ENCODE data around the gene ANAPC2. TPM values are rescaled to one million over a fixed set of nuclear protein-coding genes. Genes with fewer than 3 reads are reported as not detected.

The ANAPC2 gene
- polyA plus RNA-seq, 3 donors, result 1.9 to 76.8 (median 2.0) TPM

- H3K4me1 Mint-ChIP-seq, result no peaks in the 10 kb centered on the region
- peaks cover 1 to 12% (median 11%) of the 10 kb centered on the region in 3 donors for H3K27me3 Mint-ChIP-seq (ENCODE audit: low read depth in 3 of 3)
- H3K9me3 Mint-ChIP-seq, result no peaks in the 10 kb centered on the region
- no peak for TF ChIP-seq CTCF (IDR thresholded peaks at IDR 0.05)
- Histone ChIP-seq H3K27me3 (ENCODE audit: control insufficient read depth in 2 of 2, insufficient read depth in 2 of 2, low read length in 2 of 2) (peaks cover 0 to 8% of the 10 kb centered on the region in 2 donors), H3K79me2 (ENCODE audit: insufficient read depth, low read length) (no peaks in the 10 kb centered on the region), H2AFZ (ENCODE audit: insufficient read depth, low read depth, low read length, poor library complexity, severe bottlenecking) (no peak overlapping the region), H3K27ac (ENCODE audit: low read depth in 1 of 2, low read length in 2 of 2) (no peak overlapping the region), H3K4me1 (ENCODE audit: control insufficient read depth in 1 of 2, insufficient read depth in 2 of 2, low read length in 2 of 2) (no peaks in the 10 kb centered on the region), H3K9me3 (replicated peaks in 1 of 2; ENCODE audit: control insufficient read depth in 1 of 2, insufficient read depth in 1 of 2, low read length in 2 of 2) (no peaks in the 10 kb centered on the region), H4K20me1 (ENCODE audit: insufficient read depth, low read length) (no peaks in the 10 kb centered on the region), H3K36me3 (replicated peaks in 1 of 2; ENCODE audit: control insufficient read depth in 1 of 2, insufficient read depth in 2 of 2, low read length in 2 of 2) (peaks cover 57 to 62% of the 10 kb centered on the region in 2 donors), H3K4me3 (replicated peaks in 1 of 3; ENCODE audit: low read depth in 2 of 3, low read length in 3 of 3) (no peak overlapping the region), H3K9ac (ENCODE audit: insufficient read depth, low read length, poor library complexity, severe bottlenecking) (no peak overlapping the region), H3K4me2 (replicated peaks; ENCODE audit: extremely low read depth, low read length, poor library complexity, severe bottlenecking) (no peak overlapping the region)
- no peak overlapping the region for H3K4me3 Mint-ChIP-seq
- H3K27ac Mint-ChIP-seq, result peak overlapping the region in 1 of 7 donors; percentile 68
- DNase-seq, result no peak
- intact Hi-C loops (cut with micrococcal nuclease), result no loop called here
- peaks cover 41 to 56% of the 10 kb centered on the region in 2 donors for H3K36me3 Mint-ChIP-seq
- WGBS (ENCODE audit: insufficient coverage), result 96% methylated on average over 20 of the region's 23 CpGs
Measured at GRCh38 chr9:137178201-137178938, 10.0 kb downstream of the ANAPC2 start.

- no peak overlapping the region for H3K9ac ChIP-seq (ENCODE audit: insufficient read depth, low read length, poor library complexity, severe bottlenecking)
- no peaks in the 10 kb centered on the region for H3K9me3 ChIP-seq (replicated peaks in 1 of 2; ENCODE audit: control insufficient read depth in 1 of 2, insufficient read depth in 1 of 2, low read length in 2 of 2)
- H2AFZ ChIP-seq (ENCODE audit: insufficient read depth, low read depth, low read length, poor library complexity, severe bottlenecking), result no peak overlapping the region
- no peak overlapping the region for H3K27ac ChIP-seq (ENCODE audit: low read depth in 1 of 2, low read length in 2 of 2)
- no peaks in the 10 kb centered on the region for H3K4me1 Mint-ChIP-seq
- peak; percentile 46 for TF ChIP-seq CTCF (IDR thresholded peaks at IDR 0.05)
- H3K79me2 ChIP-seq (ENCODE audit: insufficient read depth, low read length), result no peaks in the 10 kb centered on the region
- peak overlapping the region in 3 of 7 donors; percentile 55 to 82 (median 69) for H3K27ac Mint-ChIP-seq
- intact Hi-C loops (cut with micrococcal nuclease), result no loop called here
- no peak overlapping the region for H3K4me3 Mint-ChIP-seq
- H3K36me3 Mint-ChIP-seq, result peaks cover 28 to 38% of the 10 kb centered on the region in 2 donors
- H3K27me3 Mint-ChIP-seq (ENCODE audit: low read depth in 3 of 3), result peaks cover 10 to 29% (median 26%) of the 10 kb centered on the region in 3 donors
- no peaks in the 10 kb centered on the region for H3K4me1 ChIP-seq (ENCODE audit: control insufficient read depth in 1 of 2, insufficient read depth in 2 of 2, low read length in 2 of 2)
- no peaks in the 10 kb centered on the region for H3K9me3 Mint-ChIP-seq
- 74% methylated on average over 17 of the region's 17 CpGs for WGBS (ENCODE audit: insufficient coverage)
- H3K27me3 ChIP-seq (ENCODE audit: control insufficient read depth in 2 of 2, insufficient read depth in 2 of 2, low read length in 2 of 2), result peaks cover 0 to 22% of the 10 kb centered on the region in 2 donors
- H4K20me1 ChIP-seq (ENCODE audit: insufficient read depth, low read length), result no peaks in the 10 kb centered on the region
- peaks cover 39 to 47% of the 10 kb centered on the region in 2 donors for H3K36me3 ChIP-seq (replicated peaks in 1 of 2; ENCODE audit: control insufficient read depth in 1 of 2, insufficient read depth in 2 of 2, low read length in 2 of 2)
- no peak overlapping the region for H3K4me2 ChIP-seq (replicated peaks; ENCODE audit: extremely low read depth, low read length, poor library complexity, severe bottlenecking)
- no peak overlapping the region for H3K4me3 ChIP-seq (replicated peaks in 1 of 3; ENCODE audit: low read depth in 2 of 3, low read length in 3 of 3)
- peak in 1 of 3 donors; percentile 13 for DNase-seq
Measured at GRCh38 chr9:137176302-137177182, 11.8 kb downstream of the ANAPC2 start.

Data from CD14-positive monocyte (primary cell).